Measurements from ENCODE around the gene NMNAT2.

NMNAT2 gene

GRCh38 chr1:183203094-183203493 is 215.1 kb downstream of the NMNAT2 start:
- DNase-seq, result no peak

- no peak for DNase-seq
These were observed 217.7 kb downstream of the NMNAT2 start for GRCh38 chr1:183200451-183200850.

GRCh38 chr1:183199304-183199703 is 218.9 kb downstream of the NMNAT2 start:
- DNase-seq, result no peak

DNA sequence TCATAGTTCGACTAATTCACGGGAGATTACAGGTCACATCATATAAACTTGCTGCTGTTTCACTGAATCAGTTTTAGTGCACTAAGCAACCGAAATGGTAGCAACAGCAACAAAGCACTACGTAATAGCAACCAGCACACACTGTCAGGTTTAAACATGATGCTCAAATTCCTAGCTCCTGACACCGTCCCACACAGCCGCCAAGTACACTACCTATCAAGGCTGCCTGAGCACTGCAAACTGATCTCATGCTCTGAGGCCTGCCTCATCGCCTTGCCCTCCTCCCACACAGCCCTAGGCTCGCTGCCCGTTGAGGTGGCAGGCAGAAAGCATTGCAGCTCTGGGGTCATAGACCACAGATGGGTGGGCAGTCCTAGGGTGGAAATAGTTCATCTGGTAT is 219.7 kb downstream of the NMNAT2 start:
- DNase-seq, result no peak
